ENCODE measurements around the gene SH3PXD2A. TPM values are rescaled to one million over a fixed set of nuclear protein-coding genes. Genes with fewer than 3 reads are reported as not detected.

The SH3PXD2A gene
- total RNA-seq, 2 experiments from 2014 or later, result 12.4 to 14.5 TPM

- Mint-ChIP-seq H3K27me3 (peaks cover 33% of the 10 kb centered on the region), H3K4me3 (no peak overlapping the region), H3K27ac (no peak overlapping the region), H3K9me3 (ENCODE audit: low read depth) (no peaks in the 10 kb centered on the region), H3K4me1 (peaks cover 24% of the 10 kb centered on the region), H3K36me3 (no peaks in the 10 kb centered on the region)
- DNase-seq, result peak; percentile 58
- CTCF ChIA-PET, result interaction anchor here (2.2 kb wide), 1 partner anchor 11 kb away, joined by 11 read pairs; no protein-coding TSS in a partner anchor
- peak; percentile 24 for ATAC-seq
Measured at GRCh38 chr10:103553743-103554487, 301.5 kb downstream of the SH3PXD2A start.

- Mint-ChIP-seq H3K27me3 (peaks cover 26% of the 10 kb centered on the region), H3K9me3 (ENCODE audit: low read depth) (no peaks in the 10 kb centered on the region), H3K4me3 (no peak overlapping the region), H3K36me3 (no peaks in the 10 kb centered on the region), H3K4me1 (peaks cover 18% of the 10 kb centered on the region), H3K27ac (no peak overlapping the region)
- ATAC-seq, result no peak
- CTCF ChIA-PET, result interaction anchor here (2.2 kb wide), 1 partner anchor 12 kb away, joined by 11 read pairs; no protein-coding TSS in a partner anchor
- DNase-seq, result no peak
Measured at GRCh38 chr10:103552856-103553742, 302.3 kb downstream of the SH3PXD2A start.

- no peak overlapping the region for H3K27ac Mint-ChIP-seq
- CTCF ChIA-PET, result interaction anchor here (1.3 to 2.2 kb wide), 2 partner anchors 9 to 13 kb away, joined by 3 to 11 read pairs; no protein-coding TSS in a partner anchor
Measured at GRCh38 chr10:103551619-103552602, 303.5 kb downstream of the SH3PXD2A start.

GRCh38 chr10:103550229-103550628 lies 305.1 kb downstream of the SH3PXD2A start:
- Mint-ChIP-seq H3K27me3 (peaks cover 10% of the 10 kb centered on the region), H3K27ac (no peak overlapping the region), H3K4me1 (peaks cover 17% of the 10 kb centered on the region), H3K9me3 (ENCODE audit: low read depth) (no peaks in the 10 kb centered on the region), H3K4me3 (no peak overlapping the region), H3K36me3 (no peaks in the 10 kb centered on the region)
- ATAC-seq (no peak), DNase-seq (no peak)
- CTCF ChIA-PET, result no interaction called here

More at GRCh38 chr10:103551619-103552602, 303.5 kb downstream of the SH3PXD2A start:
- no peaks in the 10 kb centered on the region for H3K36me3 Mint-ChIP-seq
- ATAC-seq (no peak), DNase-seq (no peak)
- no peaks in the 10 kb centered on the region for H3K9me3 Mint-ChIP-seq (ENCODE audit: low read depth)
- no peak overlapping the region for H3K4me3 Mint-ChIP-seq
- H3K4me1 Mint-ChIP-seq, result peaks cover 17% of the 10 kb centered on the region
- peaks cover 24% of the 10 kb centered on the region for H3K27me3 Mint-ChIP-seq

GRCh38 chr10:103549349-103549685 lies 306.1 kb downstream of the SH3PXD2A start:
- peaks cover 11% of the 10 kb centered on the region for H3K4me1 Mint-ChIP-seq

GRCh38 chr10:103548581-103549348 lies 306.6 kb downstream of the SH3PXD2A start:
- H3K9me3 Mint-ChIP-seq (ENCODE audit: low read depth), result no peaks in the 10 kb centered on the region
- peaks cover 5% of the 10 kb centered on the region for H3K4me1 Mint-ChIP-seq
- H3K27ac Mint-ChIP-seq, result no peak overlapping the region
- CTCF ChIA-PET, result no interaction called here
- H3K4me3 Mint-ChIP-seq, result no peak overlapping the region
- no peaks in the 10 kb centered on the region for H3K36me3 Mint-ChIP-seq
- DNase-seq (no peak), ATAC-seq (no peak)
- no peaks in the 10 kb centered on the region for H3K27me3 Mint-ChIP-seq

More at GRCh38 chr10:103549349-103549685, 306.1 kb downstream of the SH3PXD2A start:
- no peak for DNase-seq
- H3K27ac Mint-ChIP-seq, result no peak overlapping the region
- peaks cover 5% of the 10 kb centered on the region for H3K27me3 Mint-ChIP-seq
- CTCF ChIA-PET, result no interaction called here
- no peaks in the 10 kb centered on the region for H3K36me3 Mint-ChIP-seq
- no peak for ATAC-seq
- H3K4me3 Mint-ChIP-seq, result no peak overlapping the region
- no peaks in the 10 kb centered on the region for H3K9me3 Mint-ChIP-seq (ENCODE audit: low read depth)

- CTCF ChIA-PET, result interaction anchor here (1.1 kb wide), 1 partner anchor 16 kb away, joined by 5 read pairs; no protein-coding TSS in a partner anchor
- Mint-ChIP-seq H3K4me3 (no peak overlapping the region), H3K4me1 (peaks cover 8% of the 10 kb centered on the region), H3K36me3 (no peaks in the 10 kb centered on the region), H3K27ac (no peak overlapping the region), H3K27me3 (no peaks in the 10 kb centered on the region), H3K9me3 (ENCODE audit: low read depth) (no peaks in the 10 kb centered on the region)
- DNase-seq (peak; percentile 1), ATAC-seq (no peak)
Measured at GRCh38 chr10:103548006-103548405, 307.4 kb downstream of the SH3PXD2A start.

- Mint-ChIP-seq H3K4me3 (no peak overlapping the region), H3K36me3 (no peaks in the 10 kb centered on the region), H3K27ac (no peak overlapping the region), H3K4me1 (peaks cover 13% of the 10 kb centered on the region), H3K9me3 (ENCODE audit: low read depth) (no peaks in the 10 kb centered on the region), H3K27me3 (no peaks in the 10 kb centered on the region)
- no peak for DNase-seq
- no peak for ATAC-seq
- CTCF ChIA-PET, result interaction anchor here (0.9 to 1.1 kb wide), 2 partner anchors 16 to 43 kb away, joined by 3 to 5 read pairs; no protein-coding TSS in a partner anchor
Measured at GRCh38 chr10:103547391-103547946, 307.9 kb downstream of the SH3PXD2A start.

- no peak for ATAC-seq
- DNase-seq, result no peak
- CTCF ChIA-PET, result interaction anchor here (0.9 kb wide), 1 partner anchor 42 kb away, joined by 3 read pairs; no protein-coding TSS in a partner anchor
- Mint-ChIP-seq H3K27ac (no peak overlapping the region), H3K9me3 (ENCODE audit: low read depth) (no peaks in the 10 kb centered on the region), H3K27me3 (no peaks in the 10 kb centered on the region), H3K4me1 (peaks cover 12% of the 10 kb centered on the region), H3K36me3 (no peaks in the 10 kb centered on the region), H3K4me3 (no peak overlapping the region)
Measured at GRCh38 chr10:103546401-103546800, 309.0 kb downstream of the SH3PXD2A start.

GRCh38 chr10:103545771-103546281 lies 309.6 kb downstream of the SH3PXD2A start:
- Mint-ChIP-seq H3K27ac (no peak overlapping the region), H3K4me3 (no peak overlapping the region), H3K9me3 (ENCODE audit: low read depth) (no peaks in the 10 kb centered on the region), H3K27me3 (peaks cover 5% of the 10 kb centered on the region), H3K4me1 (peaks cover 12% of the 10 kb centered on the region), H3K36me3 (no peaks in the 10 kb centered on the region)
- no peak for ATAC-seq
- CTCF ChIA-PET, result no interaction called here
- DNase-seq, result no peak

GRCh38 chr10:103545366-103545765 lies 310.0 kb downstream of the SH3PXD2A start:
- Mint-ChIP-seq H3K4me1 (peaks cover 12% of the 10 kb centered on the region), H3K36me3 (no peaks in the 10 kb centered on the region), H3K27me3 (peaks cover 9% of the 10 kb centered on the region), H3K9me3 (ENCODE audit: low read depth) (no peaks in the 10 kb centered on the region), H3K4me3 (no peak overlapping the region), H3K27ac (no peak overlapping the region)
- ATAC-seq (no peak), DNase-seq (no peak)
- CTCF ChIA-PET, result no interaction called here

All from activated CD8-positive, alpha-beta memory T cell treated with anti-CD3 and anti-CD28 coated beads, Interleukin-2, amount 10 ng/mL, durations not matched to agents 7 days and 5 days (primary cell).